Breast epithelium (tissue), 3 donors: ENCODE data around the gene LYSMD3.

Source experiments
- POLR2A ChIP-seq: fragments of 450-650 bp; IDR thresholded peaks from one replicate; pipeline ENCODE4 v1.6.1; 2016; ENCODE audit warnings: antibody characterized with exemption, mild to moderate bottlenecking, moderate library complexity
- TF ChIP-seq, protein P1 (sequence below), 3 donors: fragments of 450-650 bp; IDR thresholded peaks; one replicate each; pipeline ENCODE4 v1.5.1; 2016 to 2017; ENCODE audit warnings: antibody characterized with exemption in 3 of 3, mild to moderate bottlenecking in 3 of 3, moderate library complexity in 3 of 3

GRCh38 chr5:90561766-90562165 is 32.4 kb upstream of the LYSMD3 start:
- TF ChIP-seq, protein P1, sequence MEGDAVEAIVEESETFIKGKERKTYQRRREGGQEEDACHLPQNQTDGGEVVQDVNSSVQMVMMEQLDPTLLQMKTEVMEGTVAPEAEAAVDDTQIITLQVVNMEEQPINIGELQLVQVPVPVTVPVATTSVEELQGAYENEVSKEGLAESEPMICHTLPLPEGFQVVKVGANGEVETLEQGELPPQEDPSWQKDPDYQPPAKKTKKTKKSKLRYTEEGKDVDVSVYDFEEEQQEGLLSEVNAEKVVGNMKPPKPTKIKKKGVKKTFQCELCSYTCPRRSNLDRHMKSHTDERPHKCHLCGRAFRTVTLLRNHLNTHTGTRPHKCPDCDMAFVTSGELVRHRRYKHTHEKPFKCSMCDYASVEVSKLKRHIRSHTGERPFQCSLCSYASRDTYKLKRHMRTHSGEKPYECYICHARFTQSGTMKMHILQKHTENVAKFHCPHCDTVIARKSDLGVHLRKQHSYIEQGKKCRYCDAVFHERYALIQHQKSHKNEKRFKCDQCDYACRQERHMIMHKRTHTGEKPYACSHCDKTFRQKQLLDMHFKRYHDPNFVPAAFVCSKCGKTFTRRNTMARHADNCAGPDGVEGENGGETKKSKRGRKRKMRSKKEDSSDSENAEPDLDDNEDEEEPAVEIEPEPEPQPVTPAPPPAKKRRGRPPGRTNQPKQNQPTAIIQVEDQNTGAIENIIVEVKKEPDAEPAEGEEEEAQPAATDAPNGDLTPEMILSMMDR (IDR thresholded peaks at IDR 0.05), result no peak
- TF ChIP-seq POLR2A, result no peak
